ENCODE results near the gene SETD6. TPM values are rescaled to one million over a fixed set of nuclear protein-coding genes. Genes with fewer than 3 reads are reported as not detected.

Gene SETD6
- total and polyA plus RNA-seq, 2 of the 8 experiments (the other 6 are each of a cell fraction or from before 2014, with no cell fraction given): 25.3 to 40.5 TPM

DNA sequence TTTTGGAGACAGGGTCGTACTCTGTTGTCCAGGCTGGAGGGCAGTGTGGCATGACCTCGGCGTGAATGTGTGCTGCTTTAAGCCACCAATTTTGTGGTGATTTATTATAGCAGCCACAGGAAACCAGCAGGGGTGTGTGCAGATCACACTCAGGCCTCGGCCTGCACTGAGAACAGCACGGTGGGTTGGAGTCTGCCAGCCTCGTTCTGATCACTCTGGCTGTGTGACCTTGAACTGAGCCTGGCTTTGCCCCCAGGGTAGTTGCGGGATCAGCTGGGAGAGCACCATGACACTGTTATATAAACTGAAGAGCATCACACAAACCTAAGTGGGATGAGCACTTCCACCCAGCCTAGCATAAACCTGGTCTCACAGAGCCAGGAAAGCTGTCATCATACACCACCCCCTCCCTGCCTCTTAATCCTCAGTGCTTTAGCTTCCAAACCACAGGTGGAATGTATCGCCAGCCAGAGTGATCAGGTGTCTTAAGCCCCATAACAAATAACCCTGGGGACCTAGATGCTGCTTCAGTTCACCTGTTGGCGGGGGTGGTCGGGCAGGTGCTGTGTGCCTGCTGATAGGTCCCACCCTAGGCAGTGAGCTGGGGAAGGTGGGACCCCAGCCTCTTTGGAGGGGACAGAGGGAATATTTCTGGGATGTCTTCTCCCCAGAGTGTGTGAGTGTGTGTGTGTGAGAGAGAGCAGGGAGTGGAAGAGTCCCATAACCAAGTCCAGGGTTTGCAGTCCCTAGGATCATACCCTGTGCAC is 43.9 kb upstream of the SETD6 start:
- no peaks in the 10 kb centered on the region for H3K23me2 ChIP-seq (ENCODE audit: low read depth, low read length)
- no peaks in the 10 kb centered on the region for H3K79me2 ChIP-seq (ENCODE audit: control insufficient read depth in 1 of 2, insufficient read depth in 2 of 2, low read length in 2 of 2)
- no peak overlapping the region for H3K27ac ChIP-seq (ENCODE audit: low read depth, low read length)
- H3K36me3 ChIP-seq (ENCODE audit: control insufficient read depth in 2 of 4, insufficient read depth in 4 of 4, low read length in 3 of 4): no peaks in the 10 kb centered on the region
- H3K23ac ChIP-seq (ENCODE audit: insufficient read length): no peak overlapping the region
- H3K4me1 ChIP-seq (replicated peaks in 1 of 4; ENCODE audit: control insufficient read depth in 3 of 4, insufficient read depth in 4 of 4, low read length in 3 of 4): peaks cover 7 to 12% (median 10%) of the 10 kb centered on the region in 4 experiments; a peak in 5 of 7 replicates
- H2BK5ac ChIP-seq (ENCODE audit: low read depth, low read length): 0 out of 2 replicates have a peak overlapping the region, but pooled peaks have one; percentile 66
- POLR2A ChIA-PET (ENCODE audit: partially characterized antibody): interaction anchor here (0.6 kb wide), 1 partner anchor 21 kb away, joined by 3 read pairs; no protein-coding TSS in a partner anchor
- no peak overlapping the region for H2BK12ac ChIP-seq (ENCODE audit: low read depth, low read length)
- no peak overlapping the region for H3K56ac ChIP-seq (replicated peaks; ENCODE audit: insufficient read length, low read depth, low read length)
- no peaks in the 10 kb centered on the region for H3K79me1 ChIP-seq (ENCODE audit: low read depth, low read length)
- H4K8ac ChIP-seq (ENCODE audit: extremely low read depth, insufficient read depth, low read length): 0 out of 2 replicates have a peak overlapping the region, but pooled peaks have one; percentile 12
- no peak overlapping the region for H2AK5ac ChIP-seq (ENCODE audit: low read depth, low read length)
- H3K27me3 ChIP-seq (replicated peaks in 1 of 4; ENCODE audit: control insufficient read depth in 3 of 4, extremely low read depth in 1 of 4, insufficient read depth in 3 of 4, low read length in 3 of 4): peaks cover 1 to 9% (median 6%) of the 10 kb centered on the region in 4 experiments
- no peak overlapping the region for H3K4ac ChIP-seq (replicated peaks; ENCODE audit: insufficient read length, low read depth, low read length)
- no peak overlapping the region for H3K4me3 ChIP-seq (ENCODE audit: extremely low read depth in 1 of 4, insufficient read depth in 2 of 4, low read depth in 3 of 4, low read length in 4 of 4)
- no peak overlapping the region for H3K14ac ChIP-seq (ENCODE audit: insufficient read length)
- CTCF ChIA-PET (ENCODE audit: partially characterized antibody): interaction anchor here (1.1 to 2.5 kb wide), 6 partner anchors 15 to 172 kb away, joined by 3 to 9 read pairs (median 4); no protein-coding TSS in a partner anchor
- no peak for FAIRE-seq
- no peak overlapping the region for H2AFZ ChIP-seq (ENCODE audit: low read length)
- no peaks in the 10 kb centered on the region for H4K20me1 ChIP-seq (replicated peaks in 1 of 2; ENCODE audit: control insufficient read depth in 1 of 2, insufficient read depth in 2 of 2, low read length in 2 of 2)
- H3K9ac ChIP-seq (replicated peaks in 1 of 4; ENCODE audit: extremely low read depth in 1 of 4, low read depth in 3 of 4, low read length in 3 of 4): no peak overlapping the region
- H2BK120ac ChIP-seq (replicated peaks; ENCODE audit: low read depth, low read length): no peak overlapping the region
- no peak overlapping the region for H2BK20ac ChIP-seq (ENCODE audit: low read length)
- WGBS, 2 experiments (ENCODE audit: extremely low coverage in 1 of 2, insufficient coverage in 1 of 2, insufficient read length in 1 of 2, insufficient replicate concordance in 2 of 2, low coverage in 1 of 2, low lambda C conversion rate in 2 of 2, missing lambda C conversion rate in 1 of 2): 76% methylated on average over 10 of the region's 10 CpGs; no CpG with 5 or more reads in 1 of the 2 experiments
- no peak overlapping the region for H3K18ac ChIP-seq (ENCODE audit: extremely low read depth, low read length)
- 0 out of 2 replicates have a peak overlapping the region, but pooled peaks have one; percentile 18 for H2BK15ac ChIP-seq (ENCODE audit: low read length)
- DNase-seq (ENCODE audit: low read depth in 1 of 2, low spot score in 2 of 2): no peak
- H4K5ac ChIP-seq (ENCODE audit: insufficient read length, low read depth, low read length): no peak overlapping the region
- H4K91ac ChIP-seq (replicated peaks; ENCODE audit: insufficient read length, low read length): no peak overlapping the region
- peak overlapping the region in 1 of 2 experiments; percentile 34; a peak in 2 of 4 replicates for H3K4me2 ChIP-seq (ENCODE audit: insufficient read depth in 1 of 2, low read depth in 2 of 2, low read length in 2 of 2)
- H3K9me3 ChIP-seq (ENCODE audit: insufficient read depth in 2 of 2, low read depth in 1 of 2, low read length in 1 of 2): no peaks in the 10 kb centered on the region
- TF ChIP-seq KDM5A (IDR thresholded peaks at IDR 0.05; ENCODE audit: low read length) (no peak), SIN3A (conservative IDR thresholded peaks at IDR 0.05 in 1 of 2, IDR thresholded peaks at IDR 0.05 in 1 of 2; ENCODE audit: low read depth in 1 of 2, low read length in 2 of 2) (no peak)
